OCI-LY7 (cell line): Measurements from ENCODE around the gene MYO18B. TPM values are rescaled to one million over a fixed set of nuclear protein-coding genes. Genes with fewer than 3 reads are reported as not detected.

Experiments used
- BruUV-seq: library from RNA; stranded (reverse); fragments of 400-500 nt; replicated peaks from 2 replicates; lab custom pipeline; 2021; lab: Mats Ljungman, UMichigan
- CTCF ChIA-PET: fragments of 300-600 bp; sonication (Branson Sonifier 250); formaldehyde crosslinking; loops from one replicate; lab custom pipeline; 2022; ENCODE audit warnings: antibody characterized with exemption; ENCODE audit not compliant: unreplicated experiment; lab: Charles Lee
- POLR2A ChIA-PET: fragments of 300-600 bp; sonication (Branson Sonifier 250); formaldehyde crosslinking; loops from one replicate; lab custom pipeline; 2022; ENCODE audit warnings: antibody characterized with exemption; lab: Charles Lee
- DNase-seq: peaks from one replicate; pipeline ENCODE4 v3.0.0-alpha.2; 2015; ENCODE audit warnings: low spot score
- H2AFZ ChIP-seq: fragments of 200-600 bp; sonication (generic), shearing (Covaris generic); 2 replicates; pipeline ENCODE4 v1.6.1; 2014; ENCODE audit warnings: mild to moderate bottlenecking, antibody characterized with exemption, low read length, moderate library complexity
- H3K27ac ChIP-seq: fragments of 200-600 bp; sonication (generic); 2 replicates; pipeline ENCODE4 v1.5.1; 2014; ENCODE audit warnings: mixed run types, low read depth, mild to moderate bottlenecking, moderate library complexity, low read length, inconsistent platforms; ENCODE audit not compliant: poor library complexity, severe bottlenecking
- H3K36me3 ChIP-seq: fragments of 200-600 bp; sonication (generic); 2 replicates; pipeline ENCODE4 v1.6.1; 2014; ENCODE audit warnings: mild to moderate bottlenecking, antibody characterized with exemption, low read length, moderate library complexity, mixed read lengths; ENCODE audit not compliant: insufficient read depth
- H3K4me1 ChIP-seq: fragments of 200-600 bp; sonication (generic); 2 replicates; pipeline ENCODE4 v1.5.1; 2014; ENCODE audit warnings: mild to moderate bottlenecking, low read length; ENCODE audit not compliant: insufficient read depth, poor library complexity, severe bottlenecking
- H3K4me2 ChIP-seq: fragments of 200-600 bp; sonication (generic); 2 replicates; pipeline ENCODE4 v1.6.1; 2014; ENCODE audit warnings: mild to moderate bottlenecking, low read length
- H3K4me3 ChIP-seq: fragments of 200-600 bp; sonication (generic); 2 replicates; pipeline ENCODE4 v1.5.1; 2014; ENCODE audit warnings: mild to moderate bottlenecking, low read depth, low read length; ENCODE audit not compliant: poor library complexity, severe bottlenecking
- H3K79me2 ChIP-seq: fragments of 200-600 bp; sonication (generic); 2 replicates; pipeline ENCODE4 v1.6.1; 2016; ENCODE audit warnings: low read depth, mild to moderate bottlenecking, low read length, moderate library complexity, mixed read lengths; ENCODE audit not compliant: insufficient read depth
- H3K9me2 ChIP-seq: fragments of 200-600 bp; sonication (generic); 2 replicates; pipeline ENCODE4 v1.6.1; 2016; ENCODE audit warnings: mild to moderate bottlenecking, low read length, mixed read lengths; ENCODE audit not compliant: insufficient read depth
- H3K9me3 ChIP-seq: fragments of 200-600 bp; sonication (generic); 2 replicates; pipeline ENCODE4 v1.6.1; 2014; ENCODE audit warnings: mild to moderate bottlenecking, mixed run types, low read length, mixed read lengths
- H4K20me1 ChIP-seq: fragments of 200-600 bp; sonication (generic); 2 replicates; pipeline ENCODE4 v1.6.1; 2014; ENCODE audit warnings: mild to moderate bottlenecking, antibody characterized with exemption, low read length, moderate library complexity, mixed read lengths; ENCODE audit not compliant: insufficient read depth
- CTCF ChIP-seq: fragments of 200-600 bp; sonication (generic); conservative IDR thresholded peaks from 2 replicates; pipeline ENCODE4 v1.5.1; 2014; ENCODE audit warnings: mild to moderate bottlenecking, antibody characterized with exemption, low read length, moderate library complexity, mixed read lengths
- EZH2phosphoT487 ChIP-seq: fragments of 200-600 bp; sonication (generic); IDR thresholded peaks from 2 replicates; pipeline ENCODE4 v1.6.1; 2018; ENCODE audit warnings: low read depth, borderline replicate concordance, mild to moderate bottlenecking, mixed run types, antibody characterized with exemption, low read length, moderate library complexity, mixed read lengths
- intact Hi-C: fragments of 100-400 bp; cut with micrococcal nuclease; formaldehyde crosslinking; loops from one replicate; pipeline ENCODE4 v1.10.0; 2022; ENCODE audit not compliant: unreplicated experiment
- total RNA-seq, 2 experiments: library from RNA; depleted of rRNA in 1 of 2; stranded (reverse); fragments of >200 nt in 1 of 2; shearing (Covaris generic) in 1 of 2; gene quantifications; 2 replicates each; pipeline ENCODE4 v1.2.3, GENCODE V29; 2014 to 2022

MYO18B gene
- total RNA-seq, 2 experiments from 2014 or later: not detected

DNA sequence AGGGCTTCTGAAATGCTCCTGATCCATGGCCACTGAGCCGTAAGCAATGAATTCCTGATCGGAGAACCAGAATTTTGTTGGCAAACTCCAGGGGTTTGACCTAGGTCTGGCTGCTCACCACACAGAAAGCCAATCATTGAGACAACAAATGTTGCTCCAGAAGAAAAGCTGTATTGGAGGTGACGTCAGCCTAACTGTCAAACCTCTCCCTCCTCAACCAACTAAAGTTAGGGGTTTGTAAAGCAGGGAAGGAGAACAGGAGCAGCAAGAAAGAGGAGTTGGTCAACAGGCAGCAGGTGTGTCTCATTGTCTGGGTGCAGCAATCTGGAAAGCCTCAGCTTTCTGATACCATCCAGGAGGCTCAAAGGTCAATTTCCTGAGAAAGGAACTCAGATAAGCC lies 293.5 kb downstream of the MYO18B start:
- H3K4me1 ChIP-seq: no peaks in the 10 kb centered on the region
- no TSS peak for BruUV-seq
- intact Hi-C loops: no loop called here
- ChIA-PET POLR2A (no interaction called here), CTCF (no interaction called here)
- no peak overlapping the region for H3K4me2 ChIP-seq
- no peak for TF ChIP-seq CTCF
- no peak for TF ChIP-seq EZH2phosphoT487
- no peaks in the 10 kb centered on the region for H3K79me2 ChIP-seq
- no peak overlapping the region for H3K4me3 ChIP-seq
- H3K36me3 ChIP-seq: no peaks in the 10 kb centered on the region
- no peak overlapping the region for H2AFZ ChIP-seq
- no peak overlapping the region for H3K27ac ChIP-seq
- no peak for DNase-seq
- H3K9me2 ChIP-seq: no peaks in the 10 kb centered on the region
- H4K20me1 ChIP-seq: no peaks in the 10 kb centered on the region
- H3K9me3 ChIP-seq: peaks cover 7% of the 10 kb centered on the region; the same call in 1 of the 2 replicates

- BruUV-seq: no TSS peak
- Histone ChIP-seq H3K9me2 (no peaks in the 10 kb centered on the region), H3K4me2 (no peak overlapping the region), H3K36me3 (no peaks in the 10 kb centered on the region), H3K4me1 (no peaks in the 10 kb centered on the region), H3K79me2 (no peaks in the 10 kb centered on the region), H2AFZ (no peak overlapping the region), H3K27ac (no peak overlapping the region), H3K9me3 (peaks cover 7% of the 10 kb centered on the region; the same call in 1 of the 2 replicates), H3K4me3 (no peak overlapping the region), H4K20me1 (no peaks in the 10 kb centered on the region)
- TF ChIP-seq CTCF: no peak
- no peak for TF ChIP-seq EZH2phosphoT487
- intact Hi-C loops: no loop called here
- CTCF ChIA-PET: no interaction called here
- POLR2A ChIA-PET: no interaction called here
- no peak for DNase-seq
Observed at GRCh38 chr22:26038365-26038764, 296.4 kb downstream of the MYO18B start.

DNA sequence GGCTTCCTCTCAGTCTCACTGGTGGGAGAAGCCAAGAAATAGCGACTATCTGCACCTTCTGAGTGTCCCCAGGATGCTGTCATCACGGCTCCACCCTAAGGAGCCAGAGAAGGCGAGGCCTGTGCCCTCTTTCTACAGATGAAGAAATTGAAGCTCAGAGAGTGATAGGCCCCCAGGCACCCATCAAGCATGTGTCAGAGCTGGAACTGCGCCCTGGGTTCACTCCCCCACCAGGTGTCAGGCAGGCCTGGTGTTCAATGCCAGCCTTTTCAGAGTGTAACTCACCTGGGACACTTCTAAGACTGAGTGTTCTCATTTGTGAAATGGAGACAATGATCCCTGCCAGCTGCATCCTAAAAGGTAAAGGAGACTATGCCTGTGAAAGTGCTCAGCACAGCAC lies 299.9 kb downstream of the MYO18B start:
- no peak overlapping the region for H2AFZ ChIP-seq
- H3K36me3 ChIP-seq: no peaks in the 10 kb centered on the region
- no peak for TF ChIP-seq CTCF
- no peak for TF ChIP-seq EZH2phosphoT487
- no peaks in the 10 kb centered on the region for H3K9me2 ChIP-seq
- H3K9me3 ChIP-seq: no peaks in the 10 kb centered on the region
- no peak overlapping the region for H3K4me3 ChIP-seq
- intact Hi-C loops: no loop called here
- ChIA-PET POLR2A (no interaction called here), CTCF (no interaction called here)
- BruUV-seq: no TSS peak
- no peaks in the 10 kb centered on the region for H3K4me1 ChIP-seq
- no peaks in the 10 kb centered on the region for H4K20me1 ChIP-seq
- no peak overlapping the region for H3K27ac ChIP-seq
- no peak overlapping the region for H3K4me2 ChIP-seq
- H3K79me2 ChIP-seq: no peaks in the 10 kb centered on the region
- DNase-seq: no peak
